GM19452 (cell line): ENCODE data around the gene RBBP4.
"Not testable (repeated sequence)": the region's sequence is repeated elsewhere in the genome, so short reads cannot be mapped to it uniquely, and the experiment has no call there.

ENCODE experiments used
- ATAC-seq: cut with Tn5 transposase; IDR thresholded peaks from one replicate; pipeline ENCODE4 v1.9.1; 2021; ENCODE audit not compliant: unreplicated experiment

Gene RBBP4

GRCh38 chr1:32693455-32694174 is 42.6 kb downstream of the RBBP4 start:
- ATAC-seq, result no peak

- ATAC-seq, result no peak
These were observed 44.3 kb downstream of the RBBP4 start for GRCh38 chr1:32695098-32695904.

GRCh38 chr1:32696041-32696440 is 45.0 kb downstream of the RBBP4 start:
- ATAC-seq, result no peak

GRCh38 chr1:32696996-32697395 is 46.0 kb downstream of the RBBP4 start:
- ATAC-seq, result not testable (repeated sequence)

GRCh38 chr1:32701421-32701911 is 50.5 kb downstream of the RBBP4 start:
- no peak for ATAC-seq

- ATAC-seq, result no peak
These were observed 51.1 kb downstream of the RBBP4 start for GRCh38 chr1:32701951-32702598.

- ATAC-seq, result no peak
These were observed 51.8 kb downstream of the RBBP4 start, which contains the start of gene SYNC for GRCh38 chr1:32702599-32703478. Gene SYNC, minus strand, starts transcription at chr1:32702770. Its CDS starts 110 bp downstream, at chr1:32702660.

GRCh38 chr1:32703479-32704291 is 52.7 kb downstream of the RBBP4 start:
- ATAC-seq, result no peak

GRCh38 chr1:32705516-32705915 is 54.5 kb downstream of the RBBP4 start:
- no peak for ATAC-seq

GRCh38 chr1:32706491-32706890 is 55.5 kb downstream of the RBBP4 start:
- no peak for ATAC-seq

GRCh38 chr1:32709075-32709474 is 58.1 kb downstream of the RBBP4 start:
- no peak for ATAC-seq

GRCh38 chr1:32709476-32709875 is 58.5 kb downstream of the RBBP4 start:
- ATAC-seq, result no peak

GRCh38 chr1:32711221-32711620 is 60.2 kb downstream of the RBBP4 start:
- ATAC-seq, result not testable (repeated sequence)

- no peak for ATAC-seq
These were observed 62.1 kb downstream of the RBBP4 start for GRCh38 chr1:32713081-32713480.

- no peak for ATAC-seq
These were observed 63.3 kb downstream of the RBBP4 start for GRCh38 chr1:32714277-32714676.

GRCh38 chr1:32715901-32716311 is 64.9 kb downstream of the RBBP4 start:
- ATAC-seq, result no peak

- ATAC-seq, result no peak
These were observed 65.5 kb downstream of the RBBP4 start for GRCh38 chr1:32716312-32717148.

GRCh38 chr1:32717503-32717902 is 66.5 kb downstream of the RBBP4 start:
- no peak for ATAC-seq

GRCh38 chr1:32718036-32718435 is 67.0 kb downstream of the RBBP4 start:
- ATAC-seq, result no peak
